SJSA1 (cell line): Measurements from ENCODE around the gene ORC3. TPM values are rescaled to one million over a fixed set of nuclear protein-coding genes. Genes with fewer than 3 reads are reported as not detected.
A peak's percentile ranks its signal among the peaks of the same experiment; 100 is the strongest.

ENCODE experiments used
- DNase-seq, 2 experiments: peaks; one replicate each; pipeline ENCODE4 v3.0.0-alpha.2; 2015 to 2020; ENCODE audit warnings: low spot score in 2 of 2, low read depth in 1 of 2
- H3K27ac ChIP-seq: fragments of 250-450 bp; sonication (Bioruptor Pico); 2 replicates; pipeline ENCODE4 v1.5.1; 2020; ENCODE audit warnings: mild to moderate bottlenecking, moderate library complexity
- H3K27me3 ChIP-seq: fragments of 250-450 bp; sonication (Bioruptor Pico); replicated peaks from 2 replicates; pipeline ENCODE4 v1.5.1; 2020; ENCODE audit warnings: mild to moderate bottlenecking, moderate library complexity
- H3K36me3 ChIP-seq: fragments of 250-450 bp; sonication (Bioruptor Pico); 2 replicates; pipeline ENCODE4 v1.5.1; 2020; ENCODE audit warnings: mild to moderate bottlenecking
- H3K4me1 ChIP-seq: fragments of 250-450 bp; sonication (Bioruptor Pico); replicated peaks from 2 replicates; pipeline ENCODE4 v1.6.1; 2021; ENCODE audit warnings: mild to moderate bottlenecking
- H3K4me3 ChIP-seq: fragments of 250-450 bp; sonication (Bioruptor Pico); 2 replicates; pipeline ENCODE4 v1.5.1; 2020; ENCODE audit warnings: mild to moderate bottlenecking
- H3K9me3 ChIP-seq: fragments of 250-450 bp; sonication (Bioruptor Pico); replicated peaks from 2 replicates; pipeline ENCODE4 v1.5.1; 2020; ENCODE audit warnings: mild to moderate bottlenecking
- total RNA-seq: library from RNA; depleted of rRNA; stranded (reverse); fragments of >200 nt; shearing (Covaris generic); gene quantifications from 2 replicates; pipeline ENCODE4 v1.2.3, GENCODE V29; 2014; rRNA removed

Gene ORC3
- 35.3 and 60.4 TPM in 2 replicates for total RNA-seq

- H3K27ac ChIP-seq: peak within 1 kb of the TSS; percentile 63
- peak; percentile 90 to 96 for DNase-seq
Observed at GRCh38 chr6:87589693-87590416, at the start of gene ORC3, which contains the start of gene RARS2. Gene ORC3 (plus strand): TSS chr6:87590135. CDS start chr6:87590169, 34 bp downstream. Gene RARS2 (minus strand): TSS chr6:87589987. CDS start chr6:87589957, 30 bp downstream.

DNA sequence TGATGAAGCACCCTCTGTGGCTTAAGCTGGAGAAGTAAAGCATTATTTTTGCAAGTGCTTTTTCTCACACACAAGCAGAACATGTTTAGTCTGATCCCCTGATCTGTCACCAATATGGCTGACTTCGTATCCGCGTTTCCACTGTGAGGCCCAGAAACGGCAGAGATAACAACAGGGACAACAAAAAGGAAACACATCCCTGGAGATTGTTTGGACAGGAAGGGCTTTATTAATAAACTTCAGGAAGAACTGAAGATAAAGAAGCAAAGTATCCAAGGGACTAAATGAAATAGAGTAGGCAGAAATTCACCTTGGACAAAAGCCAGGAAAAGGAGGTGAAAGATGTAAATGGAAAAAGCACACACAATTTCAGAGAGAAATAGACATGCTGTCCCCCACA lies 49.4 kb upstream of the ORC3 start:
- no peak for DNase-seq
- H3K27me3 ChIP-seq: no peaks in the 10 kb centered on the region

More at GRCh38 chr6:87589693-87590416, at the start of gene ORC3, which contains the start of gene RARS2:
- peaks cover 17% of the 10 kb centered on the region for H3K4me1 ChIP-seq
- no peaks in the 10 kb centered on the region for H3K9me3 ChIP-seq
- peaks cover 19% of the 10 kb centered on the region for H3K36me3 ChIP-seq
- no peaks in the 10 kb centered on the region for H3K27me3 ChIP-seq
- peak within 1 kb of the TSS; percentile 66 for H3K4me3 ChIP-seq

DNA sequence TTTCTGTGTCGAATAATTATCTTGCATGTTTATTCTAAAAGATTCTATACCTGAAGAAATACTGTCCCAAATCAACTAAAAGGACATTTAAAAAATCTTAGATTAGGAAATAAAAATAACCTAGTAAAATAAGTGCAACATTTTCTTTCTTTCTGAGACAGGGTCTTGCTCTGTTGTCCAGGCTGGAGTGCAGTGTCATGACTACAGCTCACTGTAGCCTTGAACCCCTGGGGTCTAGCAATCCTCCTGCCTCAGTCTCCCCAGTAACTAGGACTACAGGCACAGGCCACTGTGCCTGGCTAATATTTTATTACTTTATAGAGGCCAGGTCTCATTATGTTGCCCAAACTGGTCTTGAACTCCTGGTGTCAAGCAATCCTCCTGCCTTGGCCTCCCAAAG lies 48.9 kb upstream of the ORC3 start:
- no peaks in the 10 kb centered on the region for H3K27me3 ChIP-seq
- H3K4me3 ChIP-seq: no peak overlapping the region
- no peak overlapping the region for H3K27ac ChIP-seq
- H3K36me3 ChIP-seq: peaks cover 62% of the 10 kb centered on the region
- no peaks in the 10 kb centered on the region for H3K9me3 ChIP-seq
- DNase-seq: no peak
- no peaks in the 10 kb centered on the region for H3K4me1 ChIP-seq

More for the DNA sequence above, 49.4 kb upstream of the ORC3 start:
- Histone ChIP-seq H3K4me3 (no peak overlapping the region), H3K4me1 (no peaks in the 10 kb centered on the region), H3K27ac (no peak overlapping the region), H3K9me3 (no peaks in the 10 kb centered on the region), H3K36me3 (peaks cover 62% of the 10 kb centered on the region)

- H3K27ac ChIP-seq: no peak overlapping the region
- H3K4me3 ChIP-seq: no peak overlapping the region
- H3K36me3 ChIP-seq: peaks cover 66% of the 10 kb centered on the region
- no peaks in the 10 kb centered on the region for H3K4me1 ChIP-seq
- no peaks in the 10 kb centered on the region for H3K9me3 ChIP-seq
- no peaks in the 10 kb centered on the region for H3K27me3 ChIP-seq
- DNase-seq: no peak
Observed at GRCh38 chr6:87541744-87542143, 48.2 kb upstream of the ORC3 start.

- Histone ChIP-seq H3K9me3 (no peaks in the 10 kb centered on the region), H3K4me1 (no peaks in the 10 kb centered on the region), H3K27ac (no peak overlapping the region), H3K27me3 (no peaks in the 10 kb centered on the region), H3K4me3 (no peak overlapping the region), H3K36me3 (peaks cover 81% of the 10 kb centered on the region)
- no peak for DNase-seq
Observed at GRCh38 chr6:87543696-87544473, 46.0 kb upstream of the ORC3 start.

GRCh38 chr6:87544474-87544735 lies 45.5 kb upstream of the ORC3 start:
- no peak for DNase-seq
- H3K9me3 ChIP-seq: no peaks in the 10 kb centered on the region
- H3K27ac ChIP-seq: no peak overlapping the region
- H3K27me3 ChIP-seq: no peaks in the 10 kb centered on the region
- H3K4me1 ChIP-seq: no peaks in the 10 kb centered on the region
- H3K4me3 ChIP-seq: no peak overlapping the region
- peaks cover 80% of the 10 kb centered on the region for H3K36me3 ChIP-seq

GRCh38 chr6:87551799-87552198 lies 38.1 kb upstream of the ORC3 start:
- Histone ChIP-seq H3K27me3 (no peaks in the 10 kb centered on the region), H3K4me1 (no peaks in the 10 kb centered on the region), H3K9me3 (no peaks in the 10 kb centered on the region), H3K4me3 (no peak overlapping the region), H3K36me3 (peaks cover 62% of the 10 kb centered on the region), H3K27ac (no peak overlapping the region)
- no peak for DNase-seq

DNA sequence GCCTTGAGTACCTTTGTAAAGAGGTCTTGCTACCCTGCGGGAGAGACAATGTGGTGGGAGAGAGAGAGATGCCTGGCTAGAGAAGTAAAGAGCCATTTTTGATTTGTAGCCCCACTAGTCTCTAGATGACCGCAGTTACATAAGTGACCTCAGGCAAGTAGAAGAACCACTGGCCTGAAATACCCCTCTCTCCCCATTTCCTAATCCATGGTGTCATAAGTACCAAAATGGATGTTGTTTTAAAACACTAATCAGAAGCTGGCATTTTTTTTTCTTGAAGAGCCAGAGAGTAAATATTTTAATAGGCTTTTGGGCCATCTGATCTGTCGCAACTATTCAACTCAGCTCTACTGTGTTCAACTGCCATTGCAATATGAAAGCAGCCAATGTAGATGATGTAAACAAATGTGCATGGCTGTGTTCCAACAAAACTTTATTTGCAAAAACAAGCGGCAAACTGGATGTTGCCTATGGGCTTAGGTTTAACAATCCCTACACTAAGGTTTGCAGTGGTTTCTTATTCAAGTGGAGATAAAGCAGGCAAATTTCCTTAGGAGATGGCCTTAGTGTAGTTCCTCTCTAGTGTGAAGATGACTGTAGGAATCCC lies 36.7 kb upstream of the ORC3 start:
- no peak for DNase-seq
- H3K9me3 ChIP-seq: no peaks in the 10 kb centered on the region
- H3K4me1 ChIP-seq: peaks cover 4% of the 10 kb centered on the region
- H3K27ac ChIP-seq: no peak overlapping the region
- no peak overlapping the region for H3K4me3 ChIP-seq
- no peaks in the 10 kb centered on the region for H3K27me3 ChIP-seq
- peaks cover 65% of the 10 kb centered on the region for H3K36me3 ChIP-seq

GRCh38 chr6:87555506-87555905 lies 34.4 kb upstream of the ORC3 start:
- Histone ChIP-seq H3K27me3 (no peaks in the 10 kb centered on the region), H3K9me3 (no peaks in the 10 kb centered on the region), H3K27ac (no peak overlapping the region), H3K4me1 (peaks cover 11% of the 10 kb centered on the region), H3K4me3 (no peak overlapping the region), H3K36me3 (peaks cover 58% of the 10 kb centered on the region)
- no peak for DNase-seq

DNA sequence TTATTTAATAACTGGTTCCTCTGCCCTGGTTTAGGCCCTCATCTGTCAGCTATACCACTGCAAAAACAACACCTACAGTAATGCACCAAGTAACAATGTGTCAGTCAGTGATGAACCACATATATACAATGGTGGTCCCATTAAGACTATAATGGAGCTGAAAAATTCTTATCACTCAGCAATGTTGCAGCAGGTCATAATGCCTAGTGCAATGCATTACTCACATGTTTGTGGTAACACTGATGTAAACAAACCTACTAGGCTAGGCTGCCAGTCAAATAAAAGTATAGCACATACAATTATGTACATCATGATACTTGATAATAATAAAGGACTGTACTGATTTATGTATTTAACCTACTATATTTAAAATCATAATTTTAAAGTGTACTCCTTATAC lies 31.5 kb upstream of the ORC3 start:
- peak in 1 of 2 experiments; percentile 69 for DNase-seq
- H3K9me3 ChIP-seq: no peaks in the 10 kb centered on the region
- H3K4me3 ChIP-seq: no peak overlapping the region
- peaks cover 64% of the 10 kb centered on the region for H3K36me3 ChIP-seq
- H3K27ac ChIP-seq: peak overlapping the region; percentile 27
- no peaks in the 10 kb centered on the region for H3K27me3 ChIP-seq
- peaks cover 16% of the 10 kb centered on the region for H3K4me1 ChIP-seq

DNA sequence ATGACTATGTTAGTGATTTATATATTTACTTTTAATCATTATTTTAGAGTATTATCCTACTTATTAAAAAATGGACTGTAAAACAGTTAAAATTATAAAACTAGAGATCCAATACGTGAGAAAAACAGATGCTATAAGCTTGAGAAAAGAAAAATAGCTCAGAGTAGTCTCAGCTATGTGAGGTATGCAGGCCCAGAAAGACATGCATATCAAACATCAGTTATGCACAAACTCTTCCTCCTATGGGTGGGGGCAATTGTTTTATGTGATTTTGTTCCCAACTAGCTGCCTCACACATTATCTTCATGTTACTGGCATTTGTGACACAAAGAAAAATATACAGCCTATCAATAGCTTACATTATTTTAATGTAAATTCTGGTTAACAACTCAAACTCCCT lies 28.9 kb upstream of the ORC3 start:
- Histone ChIP-seq H3K4me1 (peaks cover 16% of the 10 kb centered on the region), H3K27me3 (no peaks in the 10 kb centered on the region), H3K9me3 (no peaks in the 10 kb centered on the region), H3K4me3 (no peak overlapping the region), H3K36me3 (peaks cover 52% of the 10 kb centered on the region), H3K27ac (no peak overlapping the region)
- DNase-seq: no peak

DNA sequence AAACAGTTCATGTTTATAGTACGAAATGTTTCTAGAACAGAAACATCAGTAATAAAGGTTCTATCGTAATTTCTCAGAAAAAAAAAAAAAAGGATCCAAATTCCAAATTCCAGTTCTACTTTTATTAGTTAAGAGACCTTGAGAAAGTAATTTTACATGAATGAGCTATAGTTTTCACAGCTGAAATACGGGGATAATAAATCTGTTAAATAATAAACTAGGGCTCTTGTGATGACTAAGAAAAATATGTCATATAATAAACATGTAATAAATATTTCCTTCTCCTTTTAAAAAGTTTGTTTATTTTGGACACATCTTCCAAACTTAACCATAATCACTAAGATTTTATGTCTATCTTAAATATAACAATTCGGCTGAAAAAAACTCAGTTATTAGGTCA lies 17.9 kb upstream of the ORC3 start:
- no peak for DNase-seq
- Histone ChIP-seq H3K4me1 (peaks cover 26% of the 10 kb centered on the region), H3K27me3 (no peaks in the 10 kb centered on the region), H3K27ac (no peak overlapping the region), H3K4me3 (no peak overlapping the region), H3K36me3 (peaks cover 38% of the 10 kb centered on the region), H3K9me3 (no peaks in the 10 kb centered on the region)

- Histone ChIP-seq H3K36me3 (peaks cover 30% of the 10 kb centered on the region), H3K4me3 (no peak overlapping the region), H3K27ac (no peak overlapping the region), H3K4me1 (peaks cover 29% of the 10 kb centered on the region), H3K27me3 (no peaks in the 10 kb centered on the region), H3K9me3 (no peaks in the 10 kb centered on the region)
- no peak for DNase-seq
Observed at GRCh38 chr6:87572883-87573282, 17.1 kb upstream of the ORC3 start.
